Parathyroid adenoma (tissue), 2 donors: ENCODE data around the gene HIBADH.
"Not testable (repeated sequence)": the region's sequence is repeated elsewhere in the genome, so short reads cannot be mapped to it uniquely, and the experiment has no call there.

Experiments
- H2AFZ ChIP-seq: fragments of 300-600 bp; sonication (generic); one replicate; pipeline ENCODE4 v1.7.0; 2017; ENCODE audit warnings: antibody characterized with exemption, mild to moderate bottlenecking
- H3K27ac ChIP-seq: fragments of 300-600 bp; sonication (generic); one replicate; pipeline ENCODE4 v1.7.0; 2017
- H3K27me3 ChIP-seq: fragments of 300-600 bp; sonication (generic); one replicate; pipeline ENCODE4 v1.7.0; 2017; ENCODE audit warnings: low read length; ENCODE audit not compliant: control insufficient read depth, insufficient read depth
- H3K36me3 ChIP-seq: fragments of 300-600 bp; sonication (generic); one replicate; pipeline ENCODE4 v1.7.0; 2017; ENCODE audit warnings: low read length; ENCODE audit not compliant: control insufficient read depth, insufficient read depth
- H3K4me1 ChIP-seq: fragments of 300-600 bp; sonication (generic); one replicate; pipeline ENCODE4 v1.7.0; 2017; ENCODE audit warnings: control low read depth
- H3K4me2 ChIP-seq: fragments of 300-600 bp; sonication (generic); one replicate; pipeline ENCODE4 v1.7.0; 2017; ENCODE audit warnings: low read length
- H3K4me3 ChIP-seq: fragments of 300-600 bp; sonication (generic); one replicate; pipeline ENCODE4 v1.7.0; 2017; ENCODE audit warnings: low read depth, low read length
- H3K79me2 ChIP-seq: fragments of 300-600 bp; sonication (generic); one replicate; pipeline ENCODE4 v1.7.0; 2017; ENCODE audit warnings: control low read depth
- H3K9ac ChIP-seq: fragments of 300-600 bp; sonication (generic); one replicate; pipeline ENCODE4 v1.7.0; 2017; ENCODE audit warnings: mild to moderate bottlenecking
- H3K9me3 ChIP-seq: fragments of 300-600 bp; sonication (generic); one replicate; pipeline ENCODE4 v1.7.0; 2017; ENCODE audit warnings: low read length; ENCODE audit not compliant: control insufficient read depth
- CTCF ChIP-seq: fragments of 300-600 bp; sonication (generic); IDR thresholded peaks from one replicate; pipeline ENCODE4 v1.7.0; 2017; ENCODE audit warnings: antibody characterized with exemption, mild to moderate bottlenecking
- donor health status: primary hyperparathyroidism.

The HIBADH gene

GRCh38 chr7:27640884-27641574 is 21.7 kb downstream of the HIBADH start:
- no peaks in the 10 kb centered on the region for H3K36me3 ChIP-seq
- TF ChIP-seq CTCF, result no peak
- no peaks in the 10 kb centered on the region for H3K4me1 ChIP-seq
- no peaks in the 10 kb centered on the region for H3K79me2 ChIP-seq
- H3K9ac ChIP-seq, result no peak overlapping the region
- H3K27ac ChIP-seq, result no peak overlapping the region
- H3K9me3 ChIP-seq, result no peaks in the 10 kb centered on the region
- no peak overlapping the region for H3K4me3 ChIP-seq
- H3K27me3 ChIP-seq, result no peaks in the 10 kb centered on the region
- no peak overlapping the region for H2AFZ ChIP-seq
- no peak overlapping the region for H3K4me2 ChIP-seq

GRCh38 chr7:27639851-27640250 is 22.8 kb downstream of the HIBADH start:
- Histone ChIP-seq H3K36me3 (no peaks in the 10 kb centered on the region), H2AFZ (no peak overlapping the region), H3K4me2 (no peak overlapping the region), H3K9me3 (no peaks in the 10 kb centered on the region), H3K79me2 (no peaks in the 10 kb centered on the region), H3K27me3 (no peaks in the 10 kb centered on the region), H3K27ac (no peak overlapping the region), H3K9ac (no peak overlapping the region), H3K4me3 (no peak overlapping the region), H3K4me1 (no peaks in the 10 kb centered on the region)
- TF ChIP-seq CTCF, result no peak

- H3K27me3 ChIP-seq, H3K27ac ChIP-seq, H2AFZ ChIP-seq, H3K36me3 ChIP-seq, H3K9me3 ChIP-seq, H3K9ac ChIP-seq, H3K4me1 ChIP-seq, H3K79me2 ChIP-seq, H3K4me2 ChIP-seq, H3K4me3 ChIP-seq: not testable (repeated sequence)
Measured at GRCh38 chr7:27639048-27639447, 23.6 kb downstream of the HIBADH start.

- H3K27ac ChIP-seq, result no peak overlapping the region
- no peaks in the 10 kb centered on the region for H3K36me3 ChIP-seq
- TF ChIP-seq CTCF, result no peak
Measured at GRCh38 chr7:27636326-27637006, 26.2 kb downstream of the HIBADH start.

GRCh38 chr7:27635728-27636127 is 27.0 kb downstream of the HIBADH start:
- no peaks in the 10 kb centered on the region for H3K36me3 ChIP-seq
- H3K27ac ChIP-seq, result no peak overlapping the region
- no peak overlapping the region for H3K9ac ChIP-seq
- no peak overlapping the region for H3K4me2 ChIP-seq
- H3K4me3 ChIP-seq, result no peak overlapping the region
- H3K9me3 ChIP-seq, result no peaks in the 10 kb centered on the region
- H3K4me1 ChIP-seq, result no peaks in the 10 kb centered on the region
- no peak for TF ChIP-seq CTCF
- no peaks in the 10 kb centered on the region for H3K79me2 ChIP-seq
- H2AFZ ChIP-seq, result no peak overlapping the region
- no peaks in the 10 kb centered on the region for H3K27me3 ChIP-seq

More at GRCh38 chr7:27636326-27637006, 26.2 kb downstream of the HIBADH start:
- H3K9me3 ChIP-seq, result no peaks in the 10 kb centered on the region
- H3K4me2 ChIP-seq, result no peak overlapping the region
- no peak overlapping the region for H3K4me3 ChIP-seq
- H3K4me1 ChIP-seq, result no peaks in the 10 kb centered on the region
- H3K79me2 ChIP-seq, result no peaks in the 10 kb centered on the region
- no peak overlapping the region for H2AFZ ChIP-seq
- no peaks in the 10 kb centered on the region for H3K27me3 ChIP-seq
- no peak overlapping the region for H3K9ac ChIP-seq
